Measurements from ENCODE around the gene CRYBG2.
"Not testable (repeated sequence)": the region's sequence is repeated elsewhere in the genome, so short reads cannot be mapped to it uniquely, and the experiment has no call there.

The CRYBG2 gene
- 1.4 to 5.5 reads per million in 2 experiments for total RNA-seq

GRCh38 chr1:26353976-26354820 lies at the start of gene CRYBG2:
Gene CRYBG2 (minus strand): TSS chr1:26354130. CDS start chr1:26346657, 7,473 bp downstream.
- no peak for DNase-seq (ENCODE audit: low read depth)

GRCh38 chr1:26403656-26404055 lies 49.7 kb upstream of the CRYBG2 start:
- DNase-seq (ENCODE audit: low read depth), result no peak

GRCh38 chr1:26401891-26402290 lies 48.0 kb upstream of the CRYBG2 start:
- no peak for DNase-seq (ENCODE audit: low read depth)

- DNase-seq (ENCODE audit: low read depth), result no peak
Observed at GRCh38 chr1:26399034-26399433, 45.1 kb upstream of the CRYBG2 start.

GRCh38 chr1:26395754-26396153 lies 41.8 kb upstream of the CRYBG2 start:
- DNase-seq (ENCODE audit: low read depth), result no peak

- peak; percentile 19 for DNase-seq (ENCODE audit: low read depth)
Observed at GRCh38 chr1:26391450-26391849, 37.5 kb upstream of the CRYBG2 start.

GRCh38 chr1:26389604-26390247 lies 35.8 kb upstream of the CRYBG2 start:
- no peak for DNase-seq (ENCODE audit: low read depth)

GRCh38 chr1:26388791-26389445 lies 35.0 kb upstream of the CRYBG2 start:
- DNase-seq (ENCODE audit: low read depth), result no peak

- DNase-seq (ENCODE audit: low read depth), result no peak
Observed at GRCh38 chr1:26387447-26387846, 33.5 kb upstream of the CRYBG2 start.

- DNase-seq (ENCODE audit: low read depth), result not testable (repeated sequence)
Observed at GRCh38 chr1:26385063-26385462, 31.1 kb upstream of the CRYBG2 start.

GRCh38 chr1:26384076-26384475 lies 30.1 kb upstream of the CRYBG2 start:
- DNase-seq (ENCODE audit: low read depth), result no peak

- DNase-seq (ENCODE audit: low read depth), result no peak
Observed at GRCh38 chr1:26378879-26379251, 24.9 kb upstream of the CRYBG2 start.

GRCh38 chr1:26378088-26378878 lies 24.4 kb upstream of the CRYBG2 start:
- peak; percentile 55 for DNase-seq (ENCODE audit: low read depth)

- no peak for DNase-seq (ENCODE audit: low read depth)
Observed at GRCh38 chr1:26376050-26376449, 22.1 kb upstream of the CRYBG2 start.

- DNase-seq (ENCODE audit: low read depth), result no peak
Observed at GRCh38 chr1:26375081-26375480, 21.2 kb upstream of the CRYBG2 start.

GRCh38 chr1:26374361-26374760 lies 20.4 kb upstream of the CRYBG2 start:
- not testable (repeated sequence) for DNase-seq (ENCODE audit: low read depth)

- DNase-seq (ENCODE audit: low read depth), result no peak
Observed at GRCh38 chr1:26373789-26374188, 19.9 kb upstream of the CRYBG2 start.

GRCh38 chr1:26373281-26373680 lies 19.4 kb upstream of the CRYBG2 start:
- DNase-seq (ENCODE audit: low read depth), result peak; percentile 33

GRCh38 chr1:26372611-26373010 lies 18.7 kb upstream of the CRYBG2 start, which contains the start of gene ZNF683:
Gene ZNF683 (minus strand): TSS chr1:26372750. CDS start chr1:26368571, 4,179 bp downstream.
- not testable (repeated sequence) for DNase-seq (ENCODE audit: low read depth)

- DNase-seq (ENCODE audit: low read depth), result no peak
Observed at GRCh38 chr1:26372039-26372438, 18.1 kb upstream of the CRYBG2 start.

- no peak for DNase-seq (ENCODE audit: low read depth)
Observed at GRCh38 chr1:26370591-26371382, 16.9 kb upstream of the CRYBG2 start.

Data from T follicular helper cell (primary cell).